Vagina (tissue), 2 donors: ENCODE data around the gene DISP1.

Source experiments
- POLR2AphosphoS5 ChIP-seq, 2 donors: sonication (generic); formaldehyde crosslinking; IDR thresholded peaks; one replicate each; pipeline ENCODE4 v1.9.0; 2017; ENCODE audit warnings: antibody characterized with exemption in 2 of 2, mild to moderate bottlenecking in 2 of 2, low read depth in 1 of 2; ENCODE audit not compliant: insufficient read depth in 1 of 2
- TF ChIP-seq, protein P1 (sequence below), 3 experiments: fragments of 450-650 bp in 2 of 3; fragments of 200-600 bp in 1 of 3; sonication (generic) in 1 of 3; IDR thresholded peaks; one replicate each; pipeline ENCODE4 v1.5.1; 2017 to 2019; ENCODE audit warnings: antibody characterized with exemption in 3 of 3, mild to moderate bottlenecking in 2 of 3, moderate library complexity in 2 of 3

- TF ChIP-seq POLR2AphosphoS5 (IDR thresholded peaks at IDR 0.05; ENCODE audit: insufficient read depth in 1 of 2, low read depth in 1 of 2): no peak
- TF ChIP-seq, protein P1, sequence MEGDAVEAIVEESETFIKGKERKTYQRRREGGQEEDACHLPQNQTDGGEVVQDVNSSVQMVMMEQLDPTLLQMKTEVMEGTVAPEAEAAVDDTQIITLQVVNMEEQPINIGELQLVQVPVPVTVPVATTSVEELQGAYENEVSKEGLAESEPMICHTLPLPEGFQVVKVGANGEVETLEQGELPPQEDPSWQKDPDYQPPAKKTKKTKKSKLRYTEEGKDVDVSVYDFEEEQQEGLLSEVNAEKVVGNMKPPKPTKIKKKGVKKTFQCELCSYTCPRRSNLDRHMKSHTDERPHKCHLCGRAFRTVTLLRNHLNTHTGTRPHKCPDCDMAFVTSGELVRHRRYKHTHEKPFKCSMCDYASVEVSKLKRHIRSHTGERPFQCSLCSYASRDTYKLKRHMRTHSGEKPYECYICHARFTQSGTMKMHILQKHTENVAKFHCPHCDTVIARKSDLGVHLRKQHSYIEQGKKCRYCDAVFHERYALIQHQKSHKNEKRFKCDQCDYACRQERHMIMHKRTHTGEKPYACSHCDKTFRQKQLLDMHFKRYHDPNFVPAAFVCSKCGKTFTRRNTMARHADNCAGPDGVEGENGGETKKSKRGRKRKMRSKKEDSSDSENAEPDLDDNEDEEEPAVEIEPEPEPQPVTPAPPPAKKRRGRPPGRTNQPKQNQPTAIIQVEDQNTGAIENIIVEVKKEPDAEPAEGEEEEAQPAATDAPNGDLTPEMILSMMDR (IDR thresholded peaks at IDR 0.05): no peak
These were observed 6.4 kb downstream of the DISP1 start for GRCh38 chr1:222821239-222821638.
